ENCODE data around the gene ANKDD1B. TPM values are rescaled to one million over a fixed set of nuclear protein-coding genes. Genes with fewer than 3 reads are reported as not detected.
A peak's percentile ranks its signal among the peaks of the same experiment; 100 is the strongest.

The ANKDD1B gene
- total RNA-seq, 4 donors from 2014 or later = 0.19 to 0.95 TPM; not detected in 2

DNA sequence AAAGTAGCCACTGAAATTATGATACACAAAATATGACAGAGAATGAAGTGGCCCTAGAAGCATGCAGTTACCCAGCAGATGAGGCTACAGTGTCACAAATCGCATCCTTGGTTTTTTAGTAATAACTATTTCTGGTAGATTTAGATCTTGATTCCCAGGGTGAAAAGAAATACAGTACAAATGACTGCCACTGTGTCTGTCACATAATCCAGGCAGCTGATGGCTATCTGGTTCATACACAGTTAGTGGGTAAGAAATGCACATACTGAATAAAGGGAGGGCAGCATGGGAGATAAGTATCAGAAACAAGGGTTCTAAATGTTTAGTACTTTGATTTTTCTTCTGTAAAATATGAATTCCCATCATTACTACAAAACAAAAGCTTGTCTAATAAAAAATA lies 64.5 kb downstream of the ANKDD1B start:
- WGBS, 2 donors = 83 to 100% methylated on average over 1 of the region's 1 CpG
- TF ChIP-seq, protein P1, sequence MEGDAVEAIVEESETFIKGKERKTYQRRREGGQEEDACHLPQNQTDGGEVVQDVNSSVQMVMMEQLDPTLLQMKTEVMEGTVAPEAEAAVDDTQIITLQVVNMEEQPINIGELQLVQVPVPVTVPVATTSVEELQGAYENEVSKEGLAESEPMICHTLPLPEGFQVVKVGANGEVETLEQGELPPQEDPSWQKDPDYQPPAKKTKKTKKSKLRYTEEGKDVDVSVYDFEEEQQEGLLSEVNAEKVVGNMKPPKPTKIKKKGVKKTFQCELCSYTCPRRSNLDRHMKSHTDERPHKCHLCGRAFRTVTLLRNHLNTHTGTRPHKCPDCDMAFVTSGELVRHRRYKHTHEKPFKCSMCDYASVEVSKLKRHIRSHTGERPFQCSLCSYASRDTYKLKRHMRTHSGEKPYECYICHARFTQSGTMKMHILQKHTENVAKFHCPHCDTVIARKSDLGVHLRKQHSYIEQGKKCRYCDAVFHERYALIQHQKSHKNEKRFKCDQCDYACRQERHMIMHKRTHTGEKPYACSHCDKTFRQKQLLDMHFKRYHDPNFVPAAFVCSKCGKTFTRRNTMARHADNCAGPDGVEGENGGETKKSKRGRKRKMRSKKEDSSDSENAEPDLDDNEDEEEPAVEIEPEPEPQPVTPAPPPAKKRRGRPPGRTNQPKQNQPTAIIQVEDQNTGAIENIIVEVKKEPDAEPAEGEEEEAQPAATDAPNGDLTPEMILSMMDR (IDR thresholded peaks at IDR 0.05) = no peak
- no peak for TF ChIP-seq POLR2A (IDR thresholded peaks at IDR 0.05)

DNA sequence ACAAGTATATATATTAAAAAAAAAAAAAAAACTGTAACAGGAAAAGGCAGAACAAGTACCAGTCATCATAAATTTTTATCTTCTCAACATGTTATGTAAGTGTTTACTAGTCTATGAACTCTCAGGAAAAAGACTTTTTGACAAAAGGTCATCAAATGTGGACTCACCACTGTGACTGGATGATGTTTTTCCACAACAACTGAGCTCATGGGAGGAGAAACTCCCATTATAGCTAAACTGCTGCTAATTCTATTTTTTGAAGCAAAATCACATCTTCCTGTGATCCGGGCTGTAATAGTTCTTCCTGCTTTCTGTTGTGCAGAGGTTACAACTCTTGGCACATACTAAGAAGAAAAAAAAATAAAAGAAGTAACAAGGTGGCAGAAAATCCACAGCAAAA lies 66.4 kb downstream of the ANKDD1B start:
- TF ChIP-seq, protein P1 (IDR thresholded peaks at IDR 0.05) = no peak
- TF ChIP-seq POLR2A (IDR thresholded peaks at IDR 0.05) = no peak
- WGBS, 2 donors = 50 to 67% methylated on average over 1 of the region's 1 CpG
- peaks cover 0 to 4% (median 0%) of the 10 kb centered on the region in 3 donors for H3K4me1 ChIP-seq
- H3K27me3 ChIP-seq = no peaks in the 10 kb centered on the region
- H3K36me3 ChIP-seq = peaks cover 0 to 28% (median 0%) of the 10 kb centered on the region in 3 donors
- intact Hi-C loops (cut with DNase I) = no loop called here
- H3K9me3 ChIP-seq = no peaks in the 10 kb centered on the region
- no peak overlapping the region for H3K4me3 ChIP-seq
- H3K27ac ChIP-seq = peak overlapping the region in 2 of 4 donors; percentile 32 to 33
- no peak for DNase-seq

More for the DNA sequence above, 64.5 kb downstream of the ANKDD1B start:
- Histone ChIP-seq H3K36me3 (peaks cover 0 to 29% (median 0%) of the 10 kb centered on the region in 3 donors), H3K27ac (no peak overlapping the region), H3K9me3 (no peaks in the 10 kb centered on the region), H3K4me3 (no peak overlapping the region), H3K4me1 (no peaks in the 10 kb centered on the region), H3K27me3 (no peaks in the 10 kb centered on the region)
- no peak for DNase-seq
- intact Hi-C loops (cut with DNase I) = no loop called here

DNA sequence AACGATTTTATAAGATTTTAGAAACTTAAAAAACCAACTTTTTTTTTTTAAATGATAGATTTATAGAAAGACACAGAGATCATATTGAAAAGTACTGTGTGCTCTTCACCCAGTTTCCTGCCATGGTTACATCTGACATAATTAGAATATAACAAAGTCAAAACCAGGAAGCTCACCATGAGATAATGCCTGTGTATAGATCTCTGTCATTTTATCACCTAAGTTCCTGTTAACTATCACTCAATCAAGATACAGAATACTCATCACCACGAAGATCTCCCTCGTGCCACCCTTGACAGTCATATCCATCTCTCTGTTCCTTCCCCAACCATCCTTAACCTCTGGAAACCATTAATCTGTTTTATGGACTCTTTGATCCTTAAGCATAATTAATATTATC lies 66.9 kb downstream of the ANKDD1B start:
- H3K27ac ChIP-seq = peak overlapping the region in 2 of 4 donors; percentile 32 to 33
- WGBS, 2 donors = 60 to 62% methylated on average over 3 of the region's 3 CpGs
- TF ChIP-seq, protein P1 (IDR thresholded peaks at IDR 0.05) = no peak
- no peak for TF ChIP-seq POLR2A (IDR thresholded peaks at IDR 0.05)

DNA sequence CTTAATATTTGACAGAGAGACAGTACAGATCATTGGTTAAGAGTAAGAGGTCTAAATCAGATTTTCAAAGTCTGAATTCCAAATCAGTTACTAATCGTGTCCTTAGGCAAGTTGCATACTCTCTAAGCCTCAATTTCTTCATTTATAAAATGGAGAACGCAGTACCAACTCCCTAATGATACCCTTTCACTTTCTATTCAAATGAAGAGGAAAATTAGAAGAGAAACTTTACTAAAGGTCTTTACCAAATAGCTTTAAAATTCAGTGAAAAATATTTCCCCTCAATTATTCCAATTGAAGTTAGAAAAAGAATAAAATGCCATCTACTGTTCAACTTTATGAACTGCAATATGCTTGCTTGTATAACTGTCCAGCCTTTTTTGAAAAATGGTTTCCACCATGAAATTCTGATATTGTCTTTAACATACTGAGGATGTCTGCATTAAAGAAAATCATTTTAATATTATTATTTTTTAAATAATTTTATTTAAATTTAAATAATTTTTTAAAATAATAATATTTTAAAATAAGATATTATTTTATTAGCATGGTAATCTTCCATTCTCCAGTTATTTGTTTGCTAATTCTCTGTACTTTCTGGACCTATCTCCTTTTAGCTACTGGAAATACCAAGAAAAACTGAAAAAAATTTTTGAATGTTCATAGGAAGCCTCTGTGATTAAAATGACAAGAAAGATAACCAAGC lies 70.0 kb downstream of the ANKDD1B start:
- WGBS, 2 donors = 8 to 30% methylated on average over 2 of the region's 2 CpGs
- Histone ChIP-seq H3K4me3 (no peak overlapping the region), H3K36me3 (peaks cover 0 to 34% (median 4%) of the 10 kb centered on the region in 3 donors), H3K27me3 (no peaks in the 10 kb centered on the region), H3K27ac (peak overlapping the region in 1 of 4 donors; percentile 4), H3K9me3 (no peaks in the 10 kb centered on the region), H3K4me1 (peaks cover 0 to 4% (median 0%) of the 10 kb centered on the region in 3 donors)
- DNase-seq = no peak
- TF ChIP-seq POLR2A (IDR thresholded peaks at IDR 0.05) = no peak
- TF ChIP-seq, protein P1 (IDR thresholded peaks at IDR 0.05) = peak; percentile 34 to 82 (median 76)
- intact Hi-C loops (cut with DNase I) = no loop called here

More for the DNA sequence above, 66.9 kb downstream of the ANKDD1B start:
- no peak overlapping the region for H3K4me3 ChIP-seq
- H3K27me3 ChIP-seq = no peaks in the 10 kb centered on the region
- no peaks in the 10 kb centered on the region for H3K9me3 ChIP-seq
- peaks cover 0 to 26% (median 0%) of the 10 kb centered on the region in 3 donors for H3K36me3 ChIP-seq
- intact Hi-C loops (cut with DNase I) = no loop called here
- H3K4me1 ChIP-seq = peaks cover 0 to 4% (median 0%) of the 10 kb centered on the region in 3 donors
- DNase-seq = no peak

GRCh38 chr5:75685141-75685540 lies 73.9 kb downstream of the ANKDD1B start:
- DNase-seq = no peak
- Histone ChIP-seq H3K36me3 (peaks cover 0 to 70% (median 9%) of the 10 kb centered on the region in 3 donors), H3K9me3 (no peaks in the 10 kb centered on the region), H3K4me1 (peaks cover 0 to 4% (median 0%) of the 10 kb centered on the region in 3 donors), H3K27me3 (no peaks in the 10 kb centered on the region), H3K4me3 (no peak overlapping the region), H3K27ac (no peak overlapping the region)
- no peak for TF ChIP-seq POLR2A (IDR thresholded peaks at IDR 0.05)
- TF ChIP-seq, protein P1 (IDR thresholded peaks at IDR 0.05) = no peak
- WGBS, 2 donors = 93 to 98% methylated on average over 10 of the region's 11 CpGs
- intact Hi-C loops (cut with DNase I) = no loop called here
